CD4-positive, alpha-beta T cell treated with Interleukin-17A for 1 hour (primary cell): Measurements from ENCODE around the gene SETD1B.
"Not testable (repeated sequence)": the region's sequence is repeated elsewhere in the genome, so short reads cannot be mapped to it uniquely, and the experiment has no call there.

ENCODE experiments used
- DNase-seq: peaks from one replicate; pipeline ENCODE4 v3.0.0-alpha.2; 2020

Gene SETD1B

GRCh38 chr12:121827351-121828099, 23.7 kb downstream of the SETD1B start:
- DNase-seq = no peak

- DNase-seq = no peak
Measured at GRCh38 chr12:121828306-121828705, 24.5 kb downstream of the SETD1B start.

- no peak for DNase-seq
Measured at GRCh38 chr12:121828826-121829225, 25.0 kb downstream of the SETD1B start.

GRCh38 chr12:121829250-121829918, 25.6 kb downstream of the SETD1B start:
- DNase-seq = no peak

- no peak for DNase-seq
Measured at GRCh38 chr12:121830134-121830533, 26.3 kb downstream of the SETD1B start.

GRCh38 chr12:121830588-121831265, 26.9 kb downstream of the SETD1B start:
- no peak for DNase-seq

- no peak for DNase-seq
Measured at GRCh38 chr12:121831571-121832245, 27.9 kb downstream of the SETD1B start.

GRCh38 chr12:121837680-121838079, 33.9 kb downstream of the SETD1B start:
- DNase-seq = no peak

- no peak for DNase-seq
Measured at GRCh38 chr12:121838126-121838525, 34.3 kb downstream of the SETD1B start.

- peak; percentile 99 for DNase-seq
Measured at GRCh38 chr12:121839106-121839992, 35.5 kb downstream of the SETD1B start.

GRCh38 chr12:121839993-121840761, 36.4 kb downstream of the SETD1B start:
- no peak for DNase-seq

- DNase-seq = no peak
Measured at GRCh38 chr12:121843236-121843982, 39.6 kb downstream of the SETD1B start.

GRCh38 chr12:121845701-121846100, 41.9 kb downstream of the SETD1B start:
- no peak for DNase-seq

GRCh38 chr12:121849211-121849610, 45.4 kb downstream of the SETD1B start:
- no peak for DNase-seq

GRCh38 chr12:121849665-121850064, 45.9 kb downstream of the SETD1B start:
- DNase-seq = no peak

GRCh38 chr12:121852392-121852791, 48.6 kb downstream of the SETD1B start:
- DNase-seq = not testable (repeated sequence)

- no peak for DNase-seq
Measured at GRCh38 chr12:121857322-121858246, 53.8 kb downstream of the SETD1B start.

- DNase-seq = no peak
Measured at GRCh38 chr12:121858318-121858661, 54.5 kb downstream of the SETD1B start.
